Endometrium (tissue), 2 donors: ENCODE measurements around the gene FLOT1.

Source experiments
- FAIRE-seq: peaks from 2 replicates; lab custom pipeline; 2012; peaks lifted over from hg19 to GRCh38; lab: Jason Lieb, UNC
- donor health status: control.
- donor health status: control.

The FLOT1 gene

DNA sequence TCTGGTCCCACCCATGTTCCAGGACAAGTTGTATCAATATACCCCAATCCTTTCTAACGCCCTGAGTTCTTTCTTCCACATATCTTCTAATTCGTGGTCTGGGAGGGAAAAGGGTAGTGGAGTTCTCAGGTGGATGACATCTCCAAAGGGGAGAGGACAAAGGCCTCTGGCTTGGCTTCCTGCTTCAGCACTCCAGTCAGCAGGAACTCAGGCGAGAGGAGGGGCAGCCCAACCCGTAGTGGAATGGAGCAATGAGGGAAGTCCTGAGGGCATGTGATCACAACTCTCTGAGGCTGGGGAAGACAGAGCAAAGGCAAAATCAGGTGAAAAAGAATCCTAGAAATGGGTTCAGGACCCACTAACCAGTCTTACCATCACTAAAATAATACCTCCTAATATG is 42.1 kb downstream of the FLOT1 start:
- no peak for FAIRE-seq

DNA sequence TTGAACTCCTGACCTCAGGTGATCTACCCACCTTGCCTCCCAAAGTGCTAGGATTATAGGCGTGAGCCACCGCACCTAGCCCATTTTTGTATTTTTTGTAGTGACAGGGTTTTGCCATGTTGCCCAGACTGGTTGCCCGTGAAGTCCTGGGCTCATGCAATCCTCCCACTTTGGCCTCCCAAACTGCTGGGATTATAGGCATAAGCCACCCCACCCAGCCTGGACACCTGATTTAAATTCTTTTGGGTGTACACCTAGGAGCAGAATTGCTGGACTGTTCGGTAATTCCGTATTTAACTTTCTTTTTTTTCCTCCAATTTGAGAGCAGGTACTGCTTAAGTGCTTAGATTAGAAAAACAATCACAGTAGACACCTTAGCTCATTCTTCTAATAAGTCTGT is 46.1 kb downstream of the FLOT1 start:
- no peak for FAIRE-seq

DNA sequence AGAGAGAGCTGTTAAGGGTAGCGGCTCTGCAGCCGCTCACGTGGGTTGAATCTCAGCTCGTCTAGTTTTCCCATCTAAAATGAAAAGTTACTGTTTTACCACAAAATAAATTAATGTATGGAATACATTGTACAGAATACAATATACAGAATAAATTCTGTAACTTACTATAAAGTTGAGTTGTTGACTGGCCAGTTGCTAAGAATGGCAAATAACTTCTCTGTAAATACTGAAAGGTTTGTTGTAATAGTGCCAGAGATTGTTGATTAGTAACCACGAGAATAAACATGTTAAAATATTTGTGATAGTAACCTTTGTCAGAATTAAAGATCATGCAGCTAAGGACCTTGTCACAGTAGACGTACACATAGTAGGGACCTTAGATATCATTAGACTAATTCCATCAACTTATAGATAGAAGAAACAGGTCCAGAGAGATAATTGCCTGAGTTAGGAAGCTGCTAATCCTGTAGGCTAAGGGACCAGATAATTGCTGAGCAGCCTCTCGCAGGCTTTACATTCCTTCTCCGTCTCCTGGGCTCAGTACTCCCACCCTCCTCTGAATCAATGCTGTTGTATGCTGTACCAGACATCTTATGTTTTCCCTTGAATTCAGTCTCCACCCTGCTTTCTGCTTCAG is 51.2 kb downstream of the FLOT1 start:
- FAIRE-seq, result no peak

DNA sequence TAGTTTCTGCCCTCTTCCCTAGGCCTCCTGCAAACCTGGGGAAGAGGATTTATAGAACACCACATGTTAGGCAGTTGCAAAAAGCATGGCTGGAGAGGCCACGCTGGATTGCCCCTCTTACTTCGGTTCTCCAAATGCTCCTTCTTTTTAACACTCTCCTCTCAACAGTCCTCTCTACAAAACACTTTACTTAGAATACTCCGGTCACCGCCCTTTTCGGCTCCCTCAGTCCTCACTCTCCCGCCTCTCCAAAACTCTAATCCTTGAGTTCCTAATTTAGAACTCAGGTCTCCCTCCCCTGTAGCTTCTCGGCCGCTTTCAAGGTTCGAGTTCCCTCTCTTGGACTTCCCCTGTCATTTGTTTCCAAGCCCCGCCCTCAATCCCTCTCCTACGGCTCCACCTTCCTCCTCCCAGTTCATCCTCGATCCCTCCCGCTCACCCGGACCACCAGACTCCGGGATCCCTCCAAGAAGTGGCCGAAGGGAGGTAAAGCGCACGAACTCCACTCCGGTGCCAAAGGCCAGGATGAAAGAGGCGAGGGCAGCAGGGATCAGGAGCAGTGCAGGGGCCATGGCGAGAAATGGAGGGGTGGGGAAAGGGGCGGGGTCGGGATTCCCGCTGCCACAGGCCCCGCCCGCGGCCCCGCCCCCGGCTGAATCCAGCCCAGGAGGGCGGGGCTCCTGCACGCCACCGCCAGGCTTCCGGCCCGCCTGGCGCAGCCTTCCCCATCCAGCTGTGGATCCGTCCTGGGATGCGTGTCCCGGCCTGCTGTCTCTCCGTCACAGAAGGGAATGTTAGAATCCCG is 51.9 kb downstream of the FLOT1 start, which contains the start of gene NRM:
TSS of gene NRM (minus strand) at position 582 of the 805 bp plus-strand sequence. CDS start at position 572, 10 bp downstream.
- FAIRE-seq, result no peak

DNA sequence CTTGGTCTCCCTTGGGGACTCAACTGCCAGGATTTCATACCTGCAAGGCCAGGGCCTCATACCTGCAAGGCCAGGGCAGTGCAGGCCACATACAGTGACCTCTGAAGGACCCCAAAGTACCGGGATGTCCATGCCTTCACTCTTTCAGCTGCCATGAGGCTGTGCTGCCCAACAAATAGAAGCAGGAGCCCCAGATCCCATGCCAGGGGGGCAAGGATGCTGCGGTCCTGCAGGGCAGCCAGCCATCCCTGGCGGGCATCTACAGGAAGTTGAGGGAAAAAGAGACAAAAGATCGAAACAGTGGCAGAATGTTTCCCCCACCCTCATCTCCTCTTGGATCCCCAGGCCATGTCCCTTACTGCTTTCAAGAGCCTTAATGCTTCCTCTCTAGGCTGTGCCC is 52.5 kb downstream of the FLOT1 start:
- FAIRE-seq, result no peak

DNA sequence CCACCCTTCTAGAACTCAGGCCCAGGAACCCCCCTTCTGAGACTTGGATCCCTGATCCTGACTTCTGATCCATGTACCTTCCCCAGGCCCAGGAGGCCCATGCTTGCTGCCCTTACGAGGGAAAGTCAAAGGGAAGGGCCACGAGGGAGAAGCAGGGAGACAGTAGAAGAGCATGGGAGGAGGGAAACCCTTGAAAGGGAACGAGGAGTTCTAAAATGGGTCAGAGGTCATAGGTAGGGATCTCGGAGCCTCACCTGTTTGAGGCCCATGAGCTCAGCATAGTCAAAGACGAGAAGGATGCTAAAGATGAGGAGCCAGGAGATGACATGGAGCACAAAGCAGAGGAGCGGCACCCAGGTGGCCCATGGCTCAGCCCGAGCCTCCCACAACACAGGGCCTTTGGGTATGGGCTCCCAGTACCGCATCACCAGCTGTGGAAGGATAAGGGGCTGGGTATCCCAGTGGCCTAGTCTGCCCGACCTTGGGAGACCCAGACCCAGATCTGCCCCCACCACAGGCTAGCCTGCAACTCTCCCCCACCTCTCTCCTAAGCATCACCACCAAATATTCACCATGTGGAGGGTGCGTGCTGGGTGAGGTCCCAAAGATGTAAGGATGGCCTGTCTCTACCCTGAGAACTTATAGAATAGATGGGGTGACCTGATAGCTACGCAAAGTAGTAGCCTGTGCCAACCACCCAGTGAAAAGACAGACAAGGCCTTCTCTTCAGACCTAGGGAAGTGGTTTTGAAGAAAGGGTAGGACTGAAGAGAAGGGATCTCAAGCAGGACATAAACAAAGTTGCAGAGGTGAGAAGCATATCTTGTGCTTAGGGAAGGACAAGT is 53.2 kb downstream of the FLOT1 start:
- no peak for FAIRE-seq

DNA sequence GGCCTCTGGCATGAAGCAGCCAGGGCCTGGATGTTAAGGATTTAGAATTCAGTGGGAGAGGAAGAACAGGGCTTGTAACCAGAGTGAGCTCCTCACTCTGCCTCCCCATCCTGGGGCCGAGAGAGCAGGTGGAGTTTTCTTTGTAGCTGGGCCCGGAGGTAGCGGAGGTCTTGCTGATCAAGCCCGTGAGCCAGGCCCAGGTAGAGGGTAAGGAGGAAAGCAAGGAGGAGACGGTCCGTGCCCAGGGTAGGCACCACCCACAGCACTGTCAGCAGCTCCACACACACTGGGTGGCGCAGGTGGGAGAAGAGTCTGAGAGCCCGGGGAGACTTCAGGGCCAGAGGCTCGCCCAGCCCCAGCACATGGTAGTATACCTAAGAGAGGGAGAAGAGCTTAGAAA is 53.9 kb downstream of the FLOT1 start:
- no peak for FAIRE-seq

DNA sequence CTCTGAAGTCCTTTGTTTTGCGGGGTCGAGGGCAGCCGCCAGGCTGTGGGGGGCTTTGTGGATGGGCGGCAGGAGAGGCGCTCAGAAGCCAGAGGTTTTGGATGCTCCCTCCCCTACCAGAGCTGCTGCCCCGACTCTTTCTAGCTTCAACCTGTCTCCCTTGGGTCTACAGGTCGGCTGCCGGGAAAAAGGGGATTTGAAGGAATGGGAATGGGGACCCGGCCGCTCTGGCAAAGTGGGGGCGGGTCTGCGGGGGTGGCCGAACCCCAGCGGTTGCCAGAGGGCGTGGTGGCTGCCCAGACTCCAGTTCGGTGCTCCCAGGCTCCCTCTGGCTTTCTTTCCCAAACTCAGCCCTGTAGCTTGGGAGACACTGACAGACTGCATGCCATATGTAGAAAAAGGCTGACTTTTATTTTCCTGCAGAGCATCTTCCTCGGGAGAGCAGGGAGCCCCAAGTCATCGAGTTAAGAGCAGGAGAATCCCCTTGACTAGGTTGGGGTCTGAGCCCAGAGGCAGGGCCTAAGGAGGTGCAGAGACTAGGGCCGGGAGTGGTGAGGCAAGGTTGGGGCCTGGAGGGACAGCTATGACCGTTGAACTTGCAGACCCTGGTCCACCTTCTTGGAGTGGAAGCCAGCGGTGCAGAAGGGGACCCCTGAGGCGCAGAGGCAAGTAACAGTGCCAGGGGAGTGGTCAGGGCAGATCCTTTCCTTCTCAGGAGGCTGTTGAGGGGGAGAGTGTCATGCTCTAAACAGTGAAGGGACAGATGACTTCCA is 54.6 kb downstream of the FLOT1 start:
- no peak for FAIRE-seq

DNA sequence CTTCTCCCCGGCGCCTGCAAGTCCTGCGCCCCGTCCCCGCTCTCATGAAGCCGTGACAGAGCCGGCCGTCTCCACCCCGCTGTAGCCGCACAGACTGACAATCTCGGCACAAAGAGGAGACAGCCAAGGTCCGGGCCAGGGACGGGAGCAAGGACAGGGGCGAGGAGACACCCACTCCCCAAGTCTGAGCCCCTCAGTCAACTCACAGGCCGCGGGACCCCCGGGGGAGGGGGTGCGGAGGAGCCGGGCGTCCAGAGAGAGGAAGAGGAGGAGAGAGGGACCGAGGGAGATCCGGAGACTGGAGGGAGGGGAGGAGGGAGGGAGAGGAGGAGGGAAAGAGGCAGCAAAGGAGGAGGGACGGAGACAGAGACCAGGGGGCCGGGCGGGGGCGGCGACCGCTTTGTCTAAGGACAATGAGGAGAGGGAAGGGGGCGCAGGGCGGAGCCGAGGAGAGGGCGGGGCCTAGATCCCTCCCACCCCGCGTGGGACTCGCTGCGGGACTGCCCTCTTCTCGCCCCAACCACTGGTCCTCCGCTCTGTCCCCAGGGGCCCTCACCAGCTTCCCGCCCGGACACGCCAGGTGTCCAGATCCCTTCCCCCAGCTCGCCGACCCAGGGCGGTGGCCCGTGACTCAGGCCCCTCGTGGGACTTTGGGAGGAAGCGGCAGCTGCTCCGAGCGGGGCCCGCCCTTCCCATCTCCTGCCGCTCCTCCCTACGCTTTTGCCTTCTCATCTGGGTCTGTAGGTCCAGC is 55.4 kb downstream of the FLOT1 start:
- FAIRE-seq, result no peak

DNA sequence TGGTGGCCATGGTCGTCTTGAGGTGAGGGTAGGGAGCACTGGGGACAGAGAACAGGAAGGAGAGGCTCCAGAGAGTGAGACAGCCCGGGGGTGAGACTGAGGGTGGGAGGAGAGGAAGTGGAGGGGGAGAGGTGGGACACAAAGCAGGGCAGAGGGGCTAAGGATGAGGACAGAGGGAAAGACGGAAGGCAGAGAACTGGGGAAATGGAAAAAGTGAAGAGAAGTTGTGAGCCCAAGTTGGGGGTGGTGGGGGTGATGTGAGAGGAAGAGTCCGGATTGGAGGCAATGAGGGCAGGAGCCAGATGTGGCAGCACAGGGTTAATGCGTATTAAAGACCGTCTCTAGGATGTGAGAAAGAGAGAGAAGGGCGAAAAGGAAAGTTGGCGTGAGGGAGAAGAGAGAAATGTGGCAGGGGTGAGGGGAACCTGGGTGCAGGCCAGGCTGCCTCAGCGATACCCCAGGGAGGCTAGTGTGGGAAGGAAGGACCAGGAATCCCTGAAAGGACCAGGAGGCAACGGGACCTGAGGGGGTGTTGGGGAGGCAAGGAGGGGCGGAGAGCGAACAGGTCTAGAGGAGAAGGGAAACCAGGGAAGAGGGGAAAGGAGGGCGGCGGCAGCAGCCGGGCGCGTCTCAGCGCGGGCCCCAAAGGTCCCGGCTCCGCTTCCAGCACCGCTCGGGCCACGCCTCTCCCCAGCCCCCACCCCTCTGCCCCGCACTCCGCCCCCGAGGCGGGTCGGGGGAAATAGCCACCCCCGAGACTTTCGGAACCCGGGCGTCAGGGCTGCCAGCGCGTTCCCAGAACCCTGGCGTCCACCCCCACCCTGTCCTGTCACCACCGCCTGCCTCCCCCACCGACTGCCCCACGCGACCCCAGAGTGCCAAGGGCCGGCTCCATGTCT is 56.2 kb downstream of the FLOT1 start, which contains the start of gene PPP1R18:
TSS of gene PPP1R18 (minus strand) at position 637 of the 899 bp plus-strand sequence. CDS start at position 10, 627 bp downstream.
- FAIRE-seq, result no peak

DNA sequence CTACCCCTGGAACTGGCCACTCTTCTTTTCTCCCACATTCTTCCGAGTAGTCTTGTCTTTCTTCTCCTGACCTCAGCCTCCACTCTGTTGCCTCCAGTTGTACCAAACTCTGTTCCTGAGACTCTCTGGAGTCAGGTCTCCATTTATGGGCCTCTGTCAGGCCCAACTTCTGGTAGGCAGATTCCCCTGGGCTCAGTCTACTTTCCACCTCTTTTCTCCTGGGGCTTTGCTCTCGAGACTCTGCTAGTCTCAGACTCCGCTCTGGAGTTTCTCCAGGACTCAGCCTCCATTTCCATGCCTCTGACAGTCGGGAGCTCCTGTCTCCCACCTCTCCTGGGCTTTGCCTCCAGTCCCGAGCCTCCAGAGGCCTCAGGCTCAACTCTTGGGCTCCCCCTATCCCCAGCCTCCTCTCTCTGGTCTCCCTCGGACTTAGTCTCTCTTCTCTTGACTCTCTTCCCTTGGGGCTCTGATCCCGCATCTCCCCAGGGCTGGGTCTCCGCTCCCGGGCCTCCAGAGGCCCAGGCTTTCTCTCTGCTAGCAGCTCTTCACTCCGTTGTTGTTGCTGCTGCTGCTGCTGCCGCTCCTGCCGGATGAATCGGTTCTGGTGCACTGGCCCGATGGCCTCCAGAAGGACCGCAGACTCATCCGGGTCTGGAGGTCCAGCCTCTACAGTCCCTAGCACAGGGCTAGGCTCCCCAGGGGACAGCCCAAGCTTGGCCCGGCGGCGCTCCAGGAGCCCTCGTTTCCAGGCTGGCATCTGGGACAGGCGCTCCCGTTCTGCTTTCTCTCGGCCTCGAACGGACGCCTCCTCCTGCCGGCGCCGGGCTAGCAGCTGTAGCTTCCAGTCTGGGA is 57.1 kb downstream of the FLOT1 start:
- no peak for FAIRE-seq

DNA sequence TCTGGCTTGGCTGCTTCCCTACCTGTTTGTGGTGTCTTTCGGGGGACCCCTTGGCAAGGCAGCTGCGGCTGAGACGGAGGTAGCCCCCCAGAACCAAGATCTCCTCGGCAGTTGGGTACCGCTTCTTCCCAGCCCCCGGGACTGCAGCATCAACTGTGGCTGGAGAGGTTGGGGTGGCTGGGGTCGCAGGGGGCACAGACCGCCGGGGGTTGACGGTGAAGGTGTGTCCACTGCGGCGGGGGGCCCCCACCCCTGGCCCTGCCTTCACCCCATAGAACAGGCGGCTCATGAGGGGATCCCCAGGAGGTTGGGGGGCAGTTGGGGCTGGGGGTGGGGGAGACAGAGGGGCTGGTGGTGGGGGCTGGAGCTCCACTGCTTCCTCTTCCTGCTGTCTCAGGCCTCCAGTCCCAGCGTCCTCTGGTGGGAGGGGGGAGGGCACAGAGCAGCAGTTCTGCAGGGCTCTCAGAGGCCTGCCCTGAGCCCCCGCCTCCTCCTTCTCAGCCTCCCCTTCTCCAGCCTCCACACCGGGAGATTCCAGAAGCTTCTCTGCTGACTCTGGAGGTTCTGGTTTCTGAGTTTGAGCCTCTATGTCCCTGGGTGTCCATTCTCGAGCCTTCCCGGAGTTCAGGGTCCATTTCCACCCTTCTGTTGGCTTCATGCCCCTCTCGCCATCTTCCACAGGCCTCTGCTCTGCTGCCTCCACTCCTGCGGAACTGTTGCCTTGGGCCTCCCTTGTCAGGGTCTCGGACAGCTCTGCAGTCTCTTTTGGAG is 57.9 kb downstream of the FLOT1 start:
- no peak for FAIRE-seq

DNA sequence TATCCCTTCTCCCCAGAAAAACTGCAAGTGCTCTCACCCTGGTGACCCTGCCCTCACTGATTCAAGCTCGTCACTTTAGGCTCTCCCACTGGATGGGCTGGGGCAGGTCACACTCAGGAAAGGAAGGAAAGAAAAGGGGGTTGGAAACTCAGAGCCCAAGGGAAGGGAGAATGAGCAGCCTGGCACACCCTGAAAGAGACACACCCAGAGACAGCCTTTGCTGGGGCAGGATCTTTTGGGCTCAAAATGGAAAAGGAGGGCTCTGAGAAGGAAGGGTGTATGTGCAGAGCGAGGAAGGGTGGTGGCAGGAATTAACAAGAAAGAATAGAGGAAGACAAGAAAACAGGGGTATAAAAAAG is 58.5 kb downstream of the FLOT1 start:
- FAIRE-seq, result no peak

DNA sequence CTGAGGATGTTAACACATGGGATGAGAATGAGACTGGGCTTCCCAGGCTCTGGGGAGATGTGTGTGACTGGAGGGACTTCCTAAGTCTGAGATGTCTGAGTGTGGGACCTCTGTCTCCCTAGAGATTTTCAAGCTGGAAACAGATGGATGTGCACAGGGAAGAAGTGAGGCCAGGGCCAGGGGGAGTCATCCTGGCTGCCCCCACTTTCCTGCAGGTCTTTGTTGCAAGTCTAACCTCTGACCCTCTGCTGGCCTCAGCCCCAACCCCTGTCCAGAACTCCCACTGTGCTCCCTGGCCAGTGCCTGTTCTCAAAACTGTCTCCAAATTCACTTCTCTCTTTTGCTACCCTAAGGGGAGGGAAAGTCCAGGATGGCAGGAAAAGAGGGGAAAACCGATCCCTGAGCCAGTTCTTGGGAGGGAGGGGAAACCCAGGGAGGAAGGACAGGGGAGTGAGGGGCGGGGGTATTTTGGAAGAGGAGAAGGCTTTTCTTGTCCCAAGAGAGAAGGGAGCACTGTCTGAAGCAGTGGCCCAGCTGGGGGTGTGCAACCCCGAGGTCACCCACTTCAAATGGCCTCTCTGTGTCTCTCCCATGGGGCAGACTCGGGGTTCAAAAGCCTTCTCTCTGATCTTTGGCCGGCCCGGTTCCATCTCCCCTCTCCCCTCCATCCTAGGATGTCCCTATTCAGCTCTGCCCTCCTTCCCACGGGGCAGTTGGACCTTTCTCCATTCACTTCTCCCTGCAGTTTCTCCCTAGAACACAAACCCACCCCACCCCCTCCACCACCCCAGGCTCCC is 59.1 kb downstream of the FLOT1 start:
- FAIRE-seq, result no peak

DNA sequence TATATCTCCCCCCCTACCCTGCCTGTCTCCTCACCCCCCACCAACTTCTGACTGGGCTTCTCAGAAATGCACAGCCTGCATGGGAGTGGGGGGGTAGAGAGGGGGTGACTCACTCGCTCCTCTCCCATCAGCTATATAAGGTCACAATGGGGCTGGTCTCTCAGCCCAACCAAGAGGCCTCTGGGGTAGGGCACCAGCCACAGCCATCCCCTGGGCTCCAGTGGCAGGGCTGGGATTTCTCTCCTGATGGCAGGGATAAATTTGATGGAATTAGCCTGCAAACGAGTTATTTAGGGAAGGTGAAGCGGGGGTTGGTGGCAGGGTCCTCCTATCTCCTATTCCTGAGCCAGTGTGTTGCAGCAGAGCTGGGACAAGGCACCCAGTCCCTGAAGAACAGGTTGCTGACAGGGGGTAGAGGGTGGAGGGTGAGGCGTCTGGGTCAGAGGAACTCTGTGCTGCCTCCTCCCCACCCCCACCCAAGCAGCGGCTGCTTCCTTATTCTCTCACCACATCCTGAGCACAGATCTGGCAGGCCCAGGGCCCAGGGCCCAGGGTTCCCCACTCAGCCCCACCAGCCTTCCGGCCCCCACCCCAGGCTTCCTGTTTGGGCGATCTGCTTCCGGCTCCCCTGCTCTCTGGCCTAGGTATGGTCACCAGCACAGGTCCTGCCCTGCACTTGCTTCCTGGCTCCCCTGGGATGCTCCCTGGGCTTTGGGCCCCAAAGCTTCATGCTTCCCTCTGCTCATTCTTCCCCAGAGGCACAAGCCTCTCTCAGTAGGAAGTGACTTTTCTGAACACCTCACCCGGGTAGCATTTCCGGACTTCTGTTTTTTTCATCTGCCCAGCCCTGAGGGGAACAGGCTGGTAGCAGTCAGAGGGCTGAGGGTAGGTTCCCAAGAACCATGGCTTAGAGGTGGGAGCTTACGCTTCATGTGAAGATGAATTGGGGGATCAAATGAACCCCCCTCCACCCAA is 60.1 kb downstream of the FLOT1 start:
- no peak for FAIRE-seq

DNA sequence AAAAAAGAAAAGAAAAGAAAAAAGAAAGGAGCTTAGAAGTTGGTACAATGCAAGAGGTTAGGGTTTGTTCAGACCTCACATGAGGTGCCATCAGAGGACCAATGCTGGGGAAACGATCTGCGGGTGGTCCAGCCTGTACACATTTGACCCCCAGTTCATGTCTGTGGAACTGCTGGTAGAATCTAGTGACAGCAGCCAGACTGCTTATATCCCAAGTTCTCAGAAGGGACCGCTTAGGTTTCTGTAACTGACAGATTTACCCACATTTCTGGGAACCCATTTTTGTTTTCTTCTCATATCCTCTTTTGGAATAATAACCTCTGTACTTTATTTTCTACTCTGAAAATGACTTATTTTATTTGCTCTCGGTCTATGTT is 60.7 kb downstream of the FLOT1 start:
- FAIRE-seq, result no peak
